Stimulated activated CD8-positive, alpha-beta memory T cell treated with anti-CD3 and anti-CD28 coated beads, Interleukin-12 subunit alpha, Interleukin-12 subunit beta, amount 100 ng/mL, for 1 hour (primary cell): ENCODE measurements around the gene CARD10.

Source experiments
- DNase-seq: peaks from one replicate; pipeline ENCODE4 v3.0.0-alpha.2; 2020; ENCODE audit warnings: low read depth

Gene CARD10

GRCh38 chr22:37462436-37462835 is 56.8 kb downstream of the CARD10 start:
- DNase-seq: no peak

DNA sequence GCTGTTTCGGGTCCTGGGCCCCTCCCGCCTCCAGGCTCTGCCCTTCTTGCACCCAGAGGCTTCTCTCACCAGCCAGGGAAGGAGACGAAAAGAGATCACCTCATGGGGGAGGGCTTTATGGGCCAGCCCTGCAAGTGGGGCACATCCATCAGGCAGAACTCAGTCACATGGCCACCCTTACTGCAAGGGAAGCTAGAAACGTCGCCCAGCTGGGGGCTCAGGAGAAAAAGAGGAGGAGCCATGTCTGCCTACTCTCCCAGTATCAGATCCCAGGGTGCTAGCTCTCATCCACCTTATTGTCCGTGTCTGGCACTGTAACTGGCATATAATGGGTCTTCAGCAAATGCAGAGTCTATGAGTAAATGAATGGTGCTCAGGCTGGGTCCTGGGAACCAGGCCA is 57.3 kb downstream of the CARD10 start:
- no peak for DNase-seq

DNA sequence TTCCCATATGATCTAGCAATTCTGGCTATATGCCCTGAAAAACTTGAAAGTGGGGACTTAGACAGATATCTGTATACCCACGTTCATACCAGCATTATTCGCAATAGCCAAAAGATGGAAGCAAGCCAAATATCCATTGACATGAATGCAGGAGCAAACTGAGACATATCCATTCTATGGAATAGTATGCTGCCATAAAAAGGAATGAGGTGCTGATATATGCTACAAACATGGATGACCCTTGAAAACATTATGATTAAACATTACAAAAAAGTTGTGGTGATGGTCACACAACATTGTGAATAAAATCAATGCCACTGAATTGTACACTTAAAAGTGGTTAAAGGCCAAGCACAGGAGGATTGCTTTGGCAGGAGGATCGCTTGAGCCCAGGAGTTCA is 58.5 kb downstream of the CARD10 start:
- DNase-seq: no peak

- no peak for DNase-seq
These were observed 60.0 kb downstream of the CARD10 start for GRCh38 chr22:37459206-37459605.

- DNase-seq: peak; percentile 79
These were observed 61.9 kb downstream of the CARD10 start for GRCh38 chr22:37457093-37457893.

- DNase-seq: no peak
These were observed 62.9 kb downstream of the CARD10 start for GRCh38 chr22:37456346-37456745.

GRCh38 chr22:37455896-37456295 is 63.3 kb downstream of the CARD10 start:
- no peak for DNase-seq

- no peak for DNase-seq
These were observed 64.1 kb downstream of the CARD10 start for GRCh38 chr22:37454857-37455686.

DNA sequence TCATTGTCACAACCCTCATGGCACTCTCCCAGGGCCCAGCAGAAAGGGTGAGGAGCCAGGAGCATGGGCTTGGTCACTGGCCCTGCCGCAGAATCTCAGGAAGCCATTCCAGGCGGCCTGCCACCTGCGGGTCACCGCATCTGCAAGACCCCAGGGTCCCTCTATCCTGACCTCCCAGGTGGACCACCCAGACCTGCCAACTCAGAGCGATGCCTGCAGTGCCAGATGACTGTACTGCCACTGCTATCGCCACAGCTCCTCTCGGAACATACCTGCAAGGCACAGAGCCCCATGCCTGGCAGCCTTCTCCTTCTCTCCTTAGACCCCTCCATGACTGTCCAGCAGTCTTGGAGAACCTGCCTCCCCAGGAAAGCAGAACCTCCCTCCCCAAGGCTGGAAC is 65.5 kb downstream of the CARD10 start:
- no peak for DNase-seq

GRCh38 chr22:37451218-37451617 is 68.0 kb downstream of the CARD10 start:
- DNase-seq: no peak

- no peak for DNase-seq
These were observed 69.7 kb downstream of the CARD10 start for GRCh38 chr22:37449331-37450001.

- no peak for DNase-seq
These were observed 70.6 kb downstream of the CARD10 start for GRCh38 chr22:37448516-37449127.

DNA sequence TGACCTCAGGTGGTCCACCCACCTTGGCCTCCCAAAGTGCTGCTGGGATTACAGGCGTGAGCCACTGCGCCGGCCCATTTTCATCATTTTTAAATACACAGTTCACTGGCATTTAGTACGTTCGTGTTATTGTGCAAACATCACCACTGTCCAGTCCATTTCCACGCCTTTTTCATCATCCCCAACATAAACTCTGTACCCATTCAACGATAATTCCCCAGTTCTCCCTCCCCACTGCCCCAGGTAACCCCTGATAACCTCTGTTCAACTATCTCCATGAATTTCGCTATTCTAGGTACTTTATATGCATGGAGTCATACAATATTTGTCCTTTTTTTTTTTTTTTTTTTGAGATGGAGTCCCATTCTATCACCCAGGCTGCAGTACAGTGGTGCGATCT is 73.7 kb downstream of the CARD10 start:
- no peak for DNase-seq

GRCh38 chr22:37443977-37444376 is 75.2 kb downstream of the CARD10 start:
- DNase-seq: no peak

- DNase-seq: no peak
These were observed 76.1 kb downstream of the CARD10 start for GRCh38 chr22:37443086-37443485.

GRCh38 chr22:37442537-37442936 is 76.7 kb downstream of the CARD10 start:
- DNase-seq: no peak

DNA sequence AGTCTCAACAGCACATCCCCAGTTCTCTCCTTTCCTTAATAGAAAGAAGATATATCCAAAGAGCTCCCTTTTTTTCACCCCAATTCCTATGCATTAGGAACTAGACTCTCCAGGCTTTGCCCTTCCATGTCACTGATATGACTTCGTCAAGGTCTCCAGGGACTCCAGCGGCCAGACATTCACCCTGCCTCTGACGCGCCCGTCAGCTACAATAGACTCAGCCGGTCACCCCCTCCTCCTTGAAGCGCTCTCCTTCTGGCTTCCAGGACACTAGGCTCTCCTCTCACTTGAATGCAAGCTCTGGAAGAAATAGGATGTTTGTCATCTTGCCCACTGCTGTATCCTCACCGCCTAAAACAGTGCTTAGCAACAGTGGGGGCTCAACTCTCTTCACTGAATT is 77.1 kb downstream of the CARD10 start:
- no peak for DNase-seq

DNA sequence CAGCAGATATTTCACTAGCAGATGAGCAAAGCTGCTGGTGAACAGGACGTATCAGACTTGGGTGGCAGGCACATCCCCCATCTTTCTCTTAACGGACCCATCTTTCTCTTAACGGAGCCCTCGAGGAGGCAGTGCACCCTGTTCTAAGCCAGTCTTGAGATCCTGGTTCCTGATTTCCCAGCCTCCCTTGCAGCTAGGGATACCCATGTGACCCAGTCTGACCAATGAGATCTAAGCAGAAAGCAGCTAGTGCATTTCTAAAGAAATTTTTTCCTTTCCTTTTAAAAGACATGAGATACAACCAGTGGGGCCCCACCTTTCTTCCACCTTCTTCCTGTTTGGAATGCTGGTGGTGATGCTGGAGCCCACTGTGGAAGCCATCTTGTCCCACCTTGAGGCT is 78.3 kb downstream of the CARD10 start:
- DNase-seq: no peak
